ENCODE data around the gene SLC66A2. TPM values are rescaled to one million over a fixed set of nuclear protein-coding genes. Genes with fewer than 3 reads are reported as not detected.
"Not testable (repeated sequence)": the region's sequence is repeated elsewhere in the genome, so short reads cannot be mapped to it uniquely, and the experiment has no call there.

SLC66A2 gene
- polyA plus RNA-seq: 16.2 TPM
- long read RNA-seq, donor 1, partial matches to known transcripts: 0 of 4 reads
- long read RNA-seq, donor 1, other reads (novel, unspliced or antisense): 0 of 4 reads
- long read RNA-seq, donor 2, partial matches to known transcripts: 0 of 5 reads
- long read RNA-seq, donor 2, other reads (novel, unspliced or antisense): 0 of 5 reads
- long read RNA-seq, donor 3: 0 reads
- long read RNA-seq, donor 4, partial matches to known transcripts: 0 of 1 reads
- long read RNA-seq, donor 4, other reads (novel, unspliced or antisense): 0 of 1 reads
- long read RNA-seq, donor 5, partial matches to known transcripts: 0 of 8 reads
- long read RNA-seq, donor 5, other reads (novel, unspliced or antisense): 0 of 8 reads
- long read RNA-seq, donor 6, transcript PQLC1-202 (5 exons, 2,475 nt): major isoform, 6 of 11 reads
- long read RNA-seq, donor 6, partial matches to known transcripts: 0 of 11 reads
- long read RNA-seq, donor 6, other reads (novel, unspliced or antisense): 0 of 11 reads
- long read RNA-seq, donor 7, partial matches to known transcripts: 0 of 6 reads
- long read RNA-seq, donor 7, other reads (novel, unspliced or antisense): 0 of 6 reads
- long read RNA-seq, donor 8, partial matches to known transcripts: 25 of 106 reads
- long read RNA-seq, donor 8, other reads (novel, unspliced or antisense): 74 of 106 reads
- long read RNA-seq, donor 9, partial matches to known transcripts: 0 of 6 reads
- long read RNA-seq, donor 9, other reads (novel, unspliced or antisense): 0 of 6 reads
- long read RNA-seq, donor 10, partial matches to known transcripts: 45 of 147 reads
- long read RNA-seq, donor 10, other reads (novel, unspliced or antisense): 93 of 147 reads
- long read RNA-seq, donor 11, partial matches to known transcripts: 0 of 5 reads
- long read RNA-seq, donor 11, other reads (novel, unspliced or antisense): 0 of 5 reads

- Histone ChIP-seq H3K4me3 (ENCODE audit: low read length) (peak within 1 kb of the TSS; percentile 51), H3K27me3 (ENCODE audit: control insufficient read depth, insufficient read depth, low read length) (no peaks in the 10 kb centered on the region), H3K4me1 (ENCODE audit: control insufficient read depth, insufficient read depth, low read length) (peaks cover 24% of the 10 kb centered on the region), H3K27ac (ENCODE audit: low read length) (no peak within 1 kb of the TSS), H3K9me3 (ENCODE audit: control insufficient read depth, low read depth, low read length) (no peaks in the 10 kb centered on the region), H3K36me3 (ENCODE audit: control insufficient read depth, insufficient read depth, low read length) (peaks cover 9% of the 10 kb centered on the region)
- DNase-seq: peak; percentile 86 to 88
- no CpG with 5 or more reads among the region's 126 CpGs for WGBS (ENCODE audit: insufficient coverage, low lambda C conversion rate)
Observed at GRCh38 chr18:79951545-79952455, at the start of gene SLC66A2. Gene SLC66A2, minus strand, starts transcription at chr18:79951653. Its CDS starts 727 bp downstream, at chr18:79950926.

- Histone ChIP-seq H3K4me3 (ENCODE audit: low read length) (no peak overlapping the region), H3K9me3 (ENCODE audit: control insufficient read depth, low read depth, low read length) (peaks cover 5% of the 10 kb centered on the region), H3K36me3 (ENCODE audit: control insufficient read depth, insufficient read depth, low read length) (no peaks in the 10 kb centered on the region), H3K27me3 (ENCODE audit: control insufficient read depth, insufficient read depth, low read length) (no peaks in the 10 kb centered on the region), H3K27ac (ENCODE audit: low read length) (no peak overlapping the region), H3K4me1 (ENCODE audit: control insufficient read depth, insufficient read depth, low read length) (no peaks in the 10 kb centered on the region)
- no peak for DNase-seq
- WGBS (ENCODE audit: insufficient coverage, low lambda C conversion rate): no CpG with 5 or more reads among the region's 3 CpGs
Observed at GRCh38 chr18:80000877-80001276, 49.4 kb upstream of the SLC66A2 start.

DNA sequence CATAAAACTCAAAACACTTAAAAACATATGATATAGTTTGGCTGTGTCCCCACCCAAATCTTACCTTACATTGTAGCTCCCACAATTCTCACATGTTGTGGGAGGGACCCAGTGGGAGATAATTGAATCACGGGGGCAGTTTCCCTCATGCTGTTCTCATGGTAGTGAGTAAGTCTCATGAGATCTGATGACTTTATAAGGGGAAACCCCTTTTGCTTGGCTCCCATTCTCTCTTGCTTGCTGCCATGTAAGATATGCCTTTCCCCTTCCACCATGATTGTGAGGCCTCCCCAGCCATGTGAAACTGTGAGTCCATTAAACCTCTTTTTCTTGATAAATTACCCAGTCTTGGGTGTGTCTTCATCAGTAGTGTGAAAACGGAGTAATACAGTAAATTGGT, 48.2 kb upstream of the SLC66A2 start:
- H3K4me1 ChIP-seq (ENCODE audit: control insufficient read depth, insufficient read depth, low read length); H3K27me3 ChIP-seq (ENCODE audit: control insufficient read depth, insufficient read depth, low read length); H3K4me3 ChIP-seq (ENCODE audit: low read length); H3K36me3 ChIP-seq (ENCODE audit: control insufficient read depth, insufficient read depth, low read length); H3K9me3 ChIP-seq (ENCODE audit: control insufficient read depth, low read depth, low read length); DNase-seq; H3K27ac ChIP-seq (ENCODE audit: low read length): not testable (repeated sequence)
- WGBS (ENCODE audit: insufficient coverage, low lambda C conversion rate): no CpG with 5 or more reads among the region's 2 CpGs

DNA sequence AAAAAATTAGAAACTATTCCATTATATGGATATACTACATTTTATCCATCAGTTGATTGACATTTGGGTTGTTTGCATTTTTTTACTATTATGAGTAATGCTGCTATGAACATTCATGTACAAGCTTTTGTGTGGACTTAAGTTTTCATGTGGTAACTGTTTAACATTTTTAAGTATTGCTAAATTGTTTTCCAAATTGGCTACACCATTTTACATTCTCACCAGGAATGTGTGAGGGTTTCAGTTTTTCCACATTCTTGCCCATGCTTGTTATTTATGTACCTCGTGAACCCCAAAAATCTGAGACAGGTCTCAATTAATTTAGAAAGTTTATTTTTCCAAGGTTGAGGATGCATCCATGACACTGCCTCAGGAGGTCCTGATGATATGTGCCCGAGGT, 40.0 kb upstream of the SLC66A2 start:
- no CpG with 5 or more reads among the region's 2 CpGs for WGBS (ENCODE audit: insufficient coverage, low lambda C conversion rate)
- H3K36me3 ChIP-seq (ENCODE audit: control insufficient read depth, insufficient read depth, low read length): peaks cover 1% of the 10 kb centered on the region

GRCh38 chr18:79989195-79989497, 37.7 kb upstream of the SLC66A2 start:
- no peaks in the 10 kb centered on the region for H3K9me3 ChIP-seq (ENCODE audit: control insufficient read depth, low read depth, low read length)
- peak overlapping the region; percentile 82 for H3K4me3 ChIP-seq (ENCODE audit: low read length)
- H3K4me1 ChIP-seq (ENCODE audit: control insufficient read depth, insufficient read depth, low read length): peaks cover 11% of the 10 kb centered on the region
- peak in 1 of 2 donors; percentile 6 for DNase-seq
- peak overlapping the region; percentile 70 for H3K27ac ChIP-seq (ENCODE audit: low read length)
- WGBS (ENCODE audit: insufficient coverage, low lambda C conversion rate): no CpG with 5 or more reads among the region's 14 CpGs
- H3K36me3 ChIP-seq (ENCODE audit: control insufficient read depth, insufficient read depth, low read length): peaks cover 15% of the 10 kb centered on the region
- H3K27me3 ChIP-seq (ENCODE audit: control insufficient read depth, insufficient read depth, low read length): no peaks in the 10 kb centered on the region

More for the DNA sequence above, 40.0 kb upstream of the SLC66A2 start:
- no peak overlapping the region for H3K4me3 ChIP-seq (ENCODE audit: low read length)
- DNase-seq: no peak
- no peaks in the 10 kb centered on the region for H3K9me3 ChIP-seq (ENCODE audit: control insufficient read depth, low read depth, low read length)
- H3K27ac ChIP-seq (ENCODE audit: low read length): no peak overlapping the region
- H3K27me3 ChIP-seq (ENCODE audit: control insufficient read depth, insufficient read depth, low read length): no peaks in the 10 kb centered on the region
- peaks cover 9% of the 10 kb centered on the region for H3K4me1 ChIP-seq (ENCODE audit: control insufficient read depth, insufficient read depth, low read length)

- WGBS (ENCODE audit: insufficient coverage, low lambda C conversion rate): 0% methylated on average over 3 of the region's 71 CpGs
- peak within 1 kb of the TSS; percentile 82 for H3K4me3 ChIP-seq (ENCODE audit: low read length)
Observed at GRCh38 chr18:79988451-79989194, 37.2 kb upstream of the SLC66A2 start, which contains the start of gene TXNL4A. Gene TXNL4A, minus strand, starts transcription at chr18:79988563. Its CDS starts 171 bp downstream, at chr18:79988392.

DNA sequence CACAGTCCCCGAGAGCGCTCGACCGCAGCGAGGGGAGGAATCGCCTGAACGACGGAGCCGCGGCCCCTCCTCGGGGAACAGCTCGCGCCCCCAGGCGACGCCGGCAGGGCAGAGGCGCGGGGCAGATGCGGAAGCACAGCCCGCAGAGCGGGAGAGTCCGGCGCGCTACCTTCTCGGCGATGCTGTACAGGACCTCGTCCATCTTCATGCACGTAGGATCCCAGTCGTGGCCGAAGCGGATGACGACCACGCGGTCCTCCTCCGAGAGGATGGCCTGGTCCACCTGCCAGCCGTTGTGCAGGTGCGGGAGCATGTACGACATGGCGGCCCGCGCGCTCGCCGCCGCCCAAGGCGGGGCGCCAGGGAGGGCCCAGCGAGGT, 36.6 kb upstream of the SLC66A2 start:
- H3K4me1 ChIP-seq (ENCODE audit: control insufficient read depth, insufficient read depth, low read length): peaks cover 11% of the 10 kb centered on the region
- peaks cover 15% of the 10 kb centered on the region for H3K36me3 ChIP-seq (ENCODE audit: control insufficient read depth, insufficient read depth, low read length)
- H3K27me3 ChIP-seq (ENCODE audit: control insufficient read depth, insufficient read depth, low read length): no peaks in the 10 kb centered on the region
- peak overlapping the region; percentile 70 for H3K27ac ChIP-seq (ENCODE audit: low read length)
- DNase-seq: peak; percentile 46 to 80
- no CpG with 5 or more reads among the region's 48 CpGs for WGBS (ENCODE audit: insufficient coverage, low lambda C conversion rate)
- peak overlapping the region; percentile 82 for H3K4me3 ChIP-seq (ENCODE audit: low read length)
- H3K9me3 ChIP-seq (ENCODE audit: control insufficient read depth, low read depth, low read length): no peaks in the 10 kb centered on the region

More at GRCh38 chr18:79988451-79989194, 37.2 kb upstream of the SLC66A2 start, which contains the start of gene TXNL4A:
- Histone ChIP-seq H3K9me3 (ENCODE audit: control insufficient read depth, low read depth, low read length) (no peaks in the 10 kb centered on the region), H3K27ac (ENCODE audit: low read length) (peak within 1 kb of the TSS; percentile 70), H3K4me1 (ENCODE audit: control insufficient read depth, insufficient read depth, low read length) (peaks cover 11% of the 10 kb centered on the region), H3K36me3 (ENCODE audit: control insufficient read depth, insufficient read depth, low read length) (peaks cover 15% of the 10 kb centered on the region), H3K27me3 (ENCODE audit: control insufficient read depth, insufficient read depth, low read length) (no peaks in the 10 kb centered on the region)
- peak; percentile 88 to 90 for DNase-seq

- Histone ChIP-seq H3K27me3 (ENCODE audit: control insufficient read depth, insufficient read depth, low read length) (no peaks in the 10 kb centered on the region), H3K4me3 (ENCODE audit: low read length) (peak overlapping the region; percentile 82), H3K9me3 (ENCODE audit: control insufficient read depth, low read depth, low read length) (no peaks in the 10 kb centered on the region), H3K4me1 (ENCODE audit: control insufficient read depth, insufficient read depth, low read length) (peaks cover 11% of the 10 kb centered on the region), H3K36me3 (ENCODE audit: control insufficient read depth, insufficient read depth, low read length) (peaks cover 15% of the 10 kb centered on the region), H3K27ac (ENCODE audit: low read length) (peak overlapping the region; percentile 70)
- WGBS (ENCODE audit: insufficient coverage, low lambda C conversion rate): 0% methylated on average over 2 of the region's 6 CpGs
- no peak for DNase-seq
Observed at GRCh38 chr18:79987566-79987965, 36.1 kb upstream of the SLC66A2 start.

DNA sequence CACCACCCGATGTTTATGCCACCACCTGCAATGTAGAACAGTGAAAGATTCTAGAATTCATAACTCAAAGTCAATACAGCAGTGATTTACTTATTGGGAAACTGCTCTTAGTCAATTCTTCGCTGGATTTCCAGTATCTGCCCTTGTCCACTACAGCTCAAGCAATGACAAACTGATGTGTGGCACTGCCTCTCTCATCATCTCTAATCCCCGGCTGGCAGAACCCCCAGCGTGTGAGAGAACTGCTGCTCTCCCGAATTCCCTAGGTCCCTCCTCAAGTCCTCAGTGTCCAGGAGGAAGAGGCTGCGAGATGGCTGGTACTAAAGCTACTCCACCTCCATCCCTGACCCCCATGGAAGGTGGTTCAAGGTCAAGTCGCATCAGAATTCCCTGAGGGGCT, 35.3 kb upstream of the SLC66A2 start:
- peak overlapping the region; percentile 24 for H3K4me3 ChIP-seq (ENCODE audit: low read length)
- no peak overlapping the region for H3K27ac ChIP-seq (ENCODE audit: low read length)
- DNase-seq: no peak

More for the DNA sequence above, 35.3 kb upstream of the SLC66A2 start:
- Histone ChIP-seq H3K27me3 (ENCODE audit: control insufficient read depth, insufficient read depth, low read length) (no peaks in the 10 kb centered on the region), H3K36me3 (ENCODE audit: control insufficient read depth, insufficient read depth, low read length) (peaks cover 23% of the 10 kb centered on the region), H3K9me3 (ENCODE audit: control insufficient read depth, low read depth, low read length) (no peaks in the 10 kb centered on the region), H3K4me1 (ENCODE audit: control insufficient read depth, insufficient read depth, low read length) (peaks cover 11% of the 10 kb centered on the region)
- WGBS (ENCODE audit: insufficient coverage, low lambda C conversion rate): no CpG with 5 or more reads among the region's 7 CpGs

Measured in large intestine (tissue), 12 donors.